AG08396 (cell line): ENCODE data around the gene MYBPC2.

Source experiments
- DNase-seq: peaks from one replicate; pipeline ENCODE4 v3.0.0; 2012; ENCODE audit warnings: low spot score, mixed read lengths

MYBPC2 gene

GRCh38 chr19:50410109-50410508 is 22.6 kb upstream of the MYBPC2 start:
- DNase-seq = no peak

- no peak for DNase-seq
These were observed 20.3 kb upstream of the MYBPC2 start for GRCh38 chr19:50412419-50412818.

- no peak for DNase-seq
These were observed 19.6 kb upstream of the MYBPC2 start for GRCh38 chr19:50413096-50413495.

- DNase-seq = no peak
These were observed 19.2 kb upstream of the MYBPC2 start for GRCh38 chr19:50413531-50413930.

GRCh38 chr19:50414864-50415660 is 17.6 kb upstream of the MYBPC2 start:
- DNase-seq = peak; percentile 92

GRCh38 chr19:50415661-50416033 is 17.0 kb upstream of the MYBPC2 start:
- DNase-seq = no peak

GRCh38 chr19:50416034-50416977 is 16.4 kb upstream of the MYBPC2 start:
- no peak for DNase-seq

- no peak for DNase-seq
These were observed 15.3 kb upstream of the MYBPC2 start for GRCh38 chr19:50417111-50418081.

- DNase-seq = no peak
These were observed 14.3 kb upstream of the MYBPC2 start, which contains the start of gene SPIB for GRCh38 chr19:50418176-50419021. Gene SPIB (plus strand): TSS chr19:50418938. CDS start chr19:50418963, 25 bp downstream.

- no peak for DNase-seq
These were observed 13.6 kb upstream of the MYBPC2 start for GRCh38 chr19:50419022-50419579.

GRCh38 chr19:50419580-50420035 is 13.1 kb upstream of the MYBPC2 start:
- DNase-seq = no peak

- no peak for DNase-seq
These were observed 12.6 kb upstream of the MYBPC2 start for GRCh38 chr19:50420127-50420526.

GRCh38 chr19:50420808-50421207 is 11.9 kb upstream of the MYBPC2 start:
- DNase-seq = no peak

GRCh38 chr19:50422397-50423278 is 10.1 kb upstream of the MYBPC2 start:
- no peak for DNase-seq

- DNase-seq = no peak
These were observed 9.2 kb upstream of the MYBPC2 start for GRCh38 chr19:50423279-50424113.

GRCh38 chr19:50425581-50425980 is 7.1 kb upstream of the MYBPC2 start:
- DNase-seq = no peak

GRCh38 chr19:50427318-50427925 is 5.3 kb upstream of the MYBPC2 start:
- no peak for DNase-seq

- peak; percentile 81 for DNase-seq
These were observed 4.7 kb upstream of the MYBPC2 start for GRCh38 chr19:50427997-50428425.
